ENCODE measurements around the gene SP4.
"Not testable (repeated sequence)": the region's sequence is repeated elsewhere in the genome, so short reads cannot be mapped to it uniquely, and the experiment has no call there.

Gene SP4

GRCh38 chr7:21532485-21532884 lies 104.6 kb downstream of the SP4 start:
- DNase-seq = not testable (repeated sequence)

- DNase-seq = not testable (repeated sequence)
Measured at GRCh38 chr7:21533646-21534045, 105.8 kb downstream of the SP4 start.

- DNase-seq = not testable (repeated sequence)
Measured at GRCh38 chr7:21536445-21537118, 108.7 kb downstream of the SP4 start.

- DNase-seq = no peak
Measured at GRCh38 chr7:21538936-21539495, 111.1 kb downstream of the SP4 start.

- peak; percentile 25 to 44 for DNase-seq
Measured at GRCh38 chr7:21542891-21543527, 115.1 kb downstream of the SP4 start, which contains the start of gene DNAH11. DNAH11 (plus strand) TSS chr7:21543039; CDS start chr7:21543246, 207 bp downstream.

GRCh38 chr7:21543528-21544302 lies 115.8 kb downstream of the SP4 start:
- DNase-seq = peak; percentile 3 to 6

GRCh38 chr7:21544303-21544656 lies 116.4 kb downstream of the SP4 start:
- no peak for DNase-seq

- no peak for DNase-seq
Measured at GRCh38 chr7:21544715-21545114, 116.8 kb downstream of the SP4 start.

GRCh38 chr7:21547501-21547900 lies 119.6 kb downstream of the SP4 start:
- no peak for DNase-seq

- no peak for DNase-seq
Measured at GRCh38 chr7:21548491-21548890, 120.6 kb downstream of the SP4 start.

GRCh38 chr7:21550076-21550475 lies 122.2 kb downstream of the SP4 start:
- no peak for DNase-seq

- no peak for DNase-seq
Measured at GRCh38 chr7:21550821-21551531, 123.1 kb downstream of the SP4 start.

GRCh38 chr7:21562385-21562784 lies 134.5 kb downstream of the SP4 start:
- no peak for DNase-seq
